ENCODE data around the gene CTNNB1. TPM values are rescaled to one million over a fixed set of nuclear protein-coding genes. Genes with fewer than 3 reads are reported as not detected.
A peak's percentile ranks its signal among the peaks of the same experiment; 100 is the strongest.

The CTNNB1 gene
- total and polyA plus RNA-seq, 2 of the 13 experiments (the other 11 are each of a cell fraction or from before 2014, with no cell fraction given): 398 to 489 TPM

GRCh38 chr3:41198950-41199865, at the start of gene CTNNB1 (continued):
- TF ChIP-seq ZNF142 (CRISPR knock-in tag; IDR thresholded peaks at IDR 0.05) (peak; percentile 88), HHEX (CRISPR knock-in tag; IDR thresholded peaks at IDR 0.05) (no peak), ASH2L (IDR thresholded peaks at IDR 0.05; ENCODE audit: insufficient read length, low read depth, low read length) (peak; percentile 60), ZNF331 (CRISPR knock-in tag; IDR thresholded peaks at IDR 0.05) (peak; percentile 94), HOMEZ (CRISPR knock-in tag; IDR thresholded peaks at IDR 0.05; ENCODE audit: low read depth) (peak; percentile 97), ZNF256 (CRISPR knock-in tag; conservative IDR thresholded peaks at IDR 0.05) (peak; percentile 62; the same call in 1 of the 2 replicates), CCAR2 (optimal IDR thresholded peaks at IDR 0.05; ENCODE audit: low read depth, low read length) (peak; percentile 74), ZNF263 (CRISPR knock-in tag; IDR thresholded peaks at IDR 0.05) (no peak), SMAD1 (CRISPR knock-in tag; IDR thresholded peaks at IDR 0.05; ENCODE audit: borderline replicate concordance, low read depth) (no peak), ZNF816 (CRISPR knock-in tag; IDR thresholded peaks at IDR 0.05; ENCODE audit: borderline replicate concordance) (peak; percentile 75; the same call in 1 of the 2 replicates), ZNF180 (CRISPR knock-in tag; IDR thresholded peaks at IDR 0.05; ENCODE audit: borderline replicate concordance, low read depth) (0 out of 2 replicates have a peak, but pooled peaks have one; percentile 32), ZNF496 (CRISPR knock-in tag; IDR thresholded peaks at IDR 0.05; ENCODE audit: insufficient replicate concordance) (no peak), MYC (CRISPR knock-in tag; IDR thresholded peaks at IDR 0.05; ENCODE audit: borderline replicate concordance) (peak; percentile 89), SRSF4 (IDR thresholded peaks at IDR 0.05; ENCODE audit: low read depth, low read length, poor library complexity, severe bottlenecking) (peak; percentile 41), CEBPB (IDR thresholded peaks at IDR 0.05; ENCODE audit: borderline replicate concordance, low read depth, low read length) (no peak), KDM6A (CRISPR knock-in tag; IDR thresholded peaks at IDR 0.05; ENCODE audit: low read depth) (no peak), HNRNPUL1 (IDR thresholded peaks at IDR 0.05; ENCODE audit: low read depth, low read length) (peak; percentile 81; the same call in 1 of the 2 replicates), KDM5B (CRISPR knock-in tag; IDR thresholded peaks at IDR 0.05; ENCODE audit: borderline replicate concordance) (peak; percentile 68; the same call in 1 of the 2 replicates), ZKSCAN1 (IDR thresholded peaks at IDR 0.05; ENCODE audit: low read length) (peak; percentile 68)

Data from HepG2 (cell line).